ENCODE results near the gene APEH.

The APEH gene

DNA sequence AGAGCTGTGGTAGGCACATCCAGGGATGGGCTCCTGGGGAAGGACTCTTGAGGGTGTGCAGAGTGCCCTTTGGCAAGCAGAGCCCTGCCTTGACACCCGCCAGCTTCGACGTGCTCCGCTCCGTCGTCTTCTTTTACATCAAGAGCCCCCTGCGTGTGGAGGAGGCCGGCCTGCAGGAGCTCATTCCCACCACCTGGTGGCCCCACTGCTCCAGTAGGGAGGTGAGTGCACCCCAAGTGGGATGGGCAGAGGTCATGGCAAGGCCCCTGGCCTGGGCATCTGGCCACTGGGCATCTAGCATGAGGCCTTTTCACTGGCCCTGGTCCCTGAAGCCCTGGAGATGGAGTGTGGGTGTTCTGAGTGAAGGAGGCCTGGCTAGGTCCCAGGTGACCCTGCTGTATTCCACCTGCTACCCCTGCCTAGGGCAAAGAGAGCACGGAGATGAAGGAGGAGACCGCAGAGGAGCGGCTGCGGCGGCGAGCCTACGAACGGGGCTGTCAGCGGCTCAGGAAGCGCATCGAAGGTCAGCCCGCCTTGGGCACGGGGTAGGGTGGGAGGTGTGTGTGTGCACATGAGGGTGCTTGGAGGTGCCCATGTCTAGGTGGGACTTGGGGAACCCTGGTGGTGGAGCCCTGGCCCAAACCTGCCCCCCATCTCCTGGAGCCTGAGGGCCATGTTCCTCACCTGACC is 27.4 kb downstream of the APEH start:
- Histone ChIP-seq H3K9ac (ENCODE audit: low read depth, low read length, poor library complexity, severe bottlenecking) (no peak overlapping the region), H3K4me2 (ENCODE audit: low read depth, low read length, poor library complexity, severe bottlenecking) (no peak overlapping the region), H2AFZ (ENCODE audit: low read length) (no peak overlapping the region), H3F3A (ENCODE audit: low read depth) (no peaks in the 10 kb centered on the region), H4K20me1 (ENCODE audit: insufficient read depth, low read length, poor library complexity, severe bottlenecking) (no peaks in the 10 kb centered on the region), H3K36me3 (ENCODE audit: insufficient read depth, low read length) (no peaks in the 10 kb centered on the region; the same call in 1 of the 2 replicates), H3K9me3 (ENCODE audit: insufficient read depth, low read depth, low read length) (no peaks in the 10 kb centered on the region), H3K4me1 (ENCODE audit: insufficient read depth, low read length, poor library complexity, severe bottlenecking) (no peaks in the 10 kb centered on the region), H3K79me2 (ENCODE audit: insufficient read depth, low read length) (no peaks in the 10 kb centered on the region), H3K27me3 (ENCODE audit: insufficient read depth, low read length, poor library complexity, severe bottlenecking) (no peaks in the 10 kb centered on the region), H3K9me2 (replicated peaks; ENCODE audit: low read depth, low read length) (no peaks in the 10 kb centered on the region), H3K4me3 (ENCODE audit: low read length, poor library complexity, severe bottlenecking) (no peak overlapping the region)
- TF ChIP-seq EZH2phosphoT487 (IDR thresholded peaks at IDR 0.05; ENCODE audit: borderline replicate concordance) = no peak
- peak; percentile 64 for TF ChIP-seq CTCF (conservative IDR thresholded peaks at IDR 0.05; ENCODE audit: low read length)

DNA sequence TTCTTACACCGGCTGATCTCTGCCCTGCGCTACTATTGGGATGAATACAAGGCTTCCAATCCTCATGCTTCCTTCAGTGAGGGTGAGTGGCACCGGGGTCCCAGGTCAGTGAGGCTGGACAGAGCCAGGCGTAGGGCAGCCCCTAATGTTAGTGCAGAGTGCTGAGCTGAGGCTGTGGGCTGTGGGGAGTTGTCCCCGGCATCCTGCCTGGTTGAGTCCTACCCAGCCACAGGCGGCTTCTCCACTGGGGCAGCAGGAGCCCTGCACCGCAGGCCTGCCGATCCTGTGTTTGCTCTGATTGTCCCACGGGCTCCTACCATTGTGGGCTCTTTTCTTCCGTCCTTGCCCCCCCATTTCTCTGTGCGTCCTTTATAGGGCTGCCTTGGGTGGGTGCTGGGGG is 28.5 kb downstream of the APEH start:
- Histone ChIP-seq H3K36me3 (ENCODE audit: insufficient read depth, low read length) (no peaks in the 10 kb centered on the region; the same call in 1 of the 2 replicates), H3K79me2 (ENCODE audit: insufficient read depth, low read length) (no peaks in the 10 kb centered on the region), H2AFZ (ENCODE audit: low read length) (no peak overlapping the region), H3K27me3 (ENCODE audit: insufficient read depth, low read length, poor library complexity, severe bottlenecking) (no peaks in the 10 kb centered on the region), H3K9me3 (ENCODE audit: insufficient read depth, low read depth, low read length) (no peaks in the 10 kb centered on the region), H3K4me1 (ENCODE audit: insufficient read depth, low read length, poor library complexity, severe bottlenecking) (peaks cover 3% of the 10 kb centered on the region), H3K4me2 (ENCODE audit: low read depth, low read length, poor library complexity, severe bottlenecking) (no peak overlapping the region), H4K20me1 (ENCODE audit: insufficient read depth, low read length, poor library complexity, severe bottlenecking) (no peaks in the 10 kb centered on the region), H3F3A (ENCODE audit: low read depth) (no peaks in the 10 kb centered on the region), H3K9me2 (replicated peaks; ENCODE audit: low read depth, low read length) (no peaks in the 10 kb centered on the region), H3K9ac (ENCODE audit: low read depth, low read length, poor library complexity, severe bottlenecking) (no peak overlapping the region), H3K4me3 (ENCODE audit: low read length, poor library complexity, severe bottlenecking) (no peak overlapping the region)
- TF ChIP-seq CTCF (conservative IDR thresholded peaks at IDR 0.05; ENCODE audit: low read length) (no peak), EZH2phosphoT487 (IDR thresholded peaks at IDR 0.05; ENCODE audit: borderline replicate concordance) (no peak)

- TF ChIP-seq CTCF (conservative IDR thresholded peaks at IDR 0.05; ENCODE audit: low read length) = peak; percentile 81
- TF ChIP-seq EZH2phosphoT487 (IDR thresholded peaks at IDR 0.05; ENCODE audit: borderline replicate concordance) = no peak
- H3K4me3 ChIP-seq (ENCODE audit: low read length, poor library complexity, severe bottlenecking) = no peak overlapping the region
- no peak overlapping the region for H2AFZ ChIP-seq (ENCODE audit: low read length)
- no peaks in the 10 kb centered on the region for H3K9me3 ChIP-seq (ENCODE audit: insufficient read depth, low read depth, low read length)
- H3K4me2 ChIP-seq (ENCODE audit: low read depth, low read length, poor library complexity, severe bottlenecking) = no peak overlapping the region
- peaks cover 8% of the 10 kb centered on the region for H3K4me1 ChIP-seq (ENCODE audit: insufficient read depth, low read length, poor library complexity, severe bottlenecking)
- no peaks in the 10 kb centered on the region for H3F3A ChIP-seq (ENCODE audit: low read depth)
- no peaks in the 10 kb centered on the region for H3K9me2 ChIP-seq (replicated peaks; ENCODE audit: low read depth, low read length)
- no peaks in the 10 kb centered on the region for H3K27me3 ChIP-seq (ENCODE audit: insufficient read depth, low read length, poor library complexity, severe bottlenecking)
- H4K20me1 ChIP-seq (ENCODE audit: insufficient read depth, low read length, poor library complexity, severe bottlenecking) = no peaks in the 10 kb centered on the region
- no peak overlapping the region for H3K9ac ChIP-seq (ENCODE audit: low read depth, low read length, poor library complexity, severe bottlenecking)
- H3K79me2 ChIP-seq (ENCODE audit: insufficient read depth, low read length) = no peaks in the 10 kb centered on the region
- H3K36me3 ChIP-seq (ENCODE audit: insufficient read depth, low read length) = no peaks in the 10 kb centered on the region; the same call in 1 of the 2 replicates
Measured at GRCh38 chr3:49703443-49703927, 29.3 kb downstream of the APEH start.
